ENCODE data around the gene LMAN1. TPM values are rescaled to one million over a fixed set of nuclear protein-coding genes. Genes with fewer than 3 reads are reported as not detected.

The LMAN1 gene
- total RNA-seq, 1 experiment from 2014 or later = 77.3 TPM

DNA sequence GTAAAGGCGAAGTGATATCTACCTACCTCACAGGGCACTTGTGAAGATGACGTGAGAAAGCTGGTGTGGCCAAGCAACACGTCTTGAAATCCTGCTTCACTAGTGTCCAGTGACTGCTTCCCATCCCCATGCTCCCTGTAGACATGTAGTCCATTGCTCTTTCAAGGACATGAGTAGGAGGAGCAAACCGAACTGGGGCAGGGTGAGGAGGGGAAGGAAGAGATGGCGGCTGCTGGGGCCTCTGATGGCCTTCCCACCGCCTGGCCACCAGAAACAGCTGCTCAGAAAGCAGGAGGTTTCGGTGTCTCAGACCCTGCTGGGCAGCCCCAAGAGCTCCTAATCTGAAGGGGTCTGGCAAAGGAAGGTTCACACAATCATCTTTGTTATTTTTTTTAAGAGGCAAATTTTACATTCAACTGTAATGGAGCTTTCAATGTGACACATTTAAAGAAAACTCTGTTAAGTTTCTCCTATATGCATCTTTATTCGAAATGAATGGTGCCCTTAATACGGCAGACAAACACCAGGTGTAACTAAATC, 55.3 kb downstream of the LMAN1 start (continued):
- TF ChIP-seq ATF6 (CRISPR knock-in tag; IDR thresholded peaks at IDR 0.05) = no peak

GRCh38 chr18:59303006-59303405, 56.1 kb downstream of the LMAN1 start:
- no peak overlapping the region for H3K4me3 Mint-ChIP-seq
- peaks cover 34% of the 10 kb centered on the region for H3K27me3 Mint-ChIP-seq (ENCODE audit: low read depth)
- H3K4me1 Mint-ChIP-seq = no peaks in the 10 kb centered on the region
- no peak overlapping the region for H3K27ac Mint-ChIP-seq
- no peaks in the 10 kb centered on the region for H3K9me3 Mint-ChIP-seq
- no peaks in the 10 kb centered on the region for H3K36me3 Mint-ChIP-seq
- ATAC-seq (no peak), DNase-seq (ENCODE audit: low spot score) (no peak)
- no peak for TF ChIP-seq HMGA2 (CRISPR knock-in tag; IDR thresholded peaks at IDR 0.05)
- no peak for TF ChIP-seq ZNF263 (CRISPR knock-in tag; IDR thresholded peaks at IDR 0.05; ENCODE audit: low read depth)
- TF ChIP-seq, protein P1, sequence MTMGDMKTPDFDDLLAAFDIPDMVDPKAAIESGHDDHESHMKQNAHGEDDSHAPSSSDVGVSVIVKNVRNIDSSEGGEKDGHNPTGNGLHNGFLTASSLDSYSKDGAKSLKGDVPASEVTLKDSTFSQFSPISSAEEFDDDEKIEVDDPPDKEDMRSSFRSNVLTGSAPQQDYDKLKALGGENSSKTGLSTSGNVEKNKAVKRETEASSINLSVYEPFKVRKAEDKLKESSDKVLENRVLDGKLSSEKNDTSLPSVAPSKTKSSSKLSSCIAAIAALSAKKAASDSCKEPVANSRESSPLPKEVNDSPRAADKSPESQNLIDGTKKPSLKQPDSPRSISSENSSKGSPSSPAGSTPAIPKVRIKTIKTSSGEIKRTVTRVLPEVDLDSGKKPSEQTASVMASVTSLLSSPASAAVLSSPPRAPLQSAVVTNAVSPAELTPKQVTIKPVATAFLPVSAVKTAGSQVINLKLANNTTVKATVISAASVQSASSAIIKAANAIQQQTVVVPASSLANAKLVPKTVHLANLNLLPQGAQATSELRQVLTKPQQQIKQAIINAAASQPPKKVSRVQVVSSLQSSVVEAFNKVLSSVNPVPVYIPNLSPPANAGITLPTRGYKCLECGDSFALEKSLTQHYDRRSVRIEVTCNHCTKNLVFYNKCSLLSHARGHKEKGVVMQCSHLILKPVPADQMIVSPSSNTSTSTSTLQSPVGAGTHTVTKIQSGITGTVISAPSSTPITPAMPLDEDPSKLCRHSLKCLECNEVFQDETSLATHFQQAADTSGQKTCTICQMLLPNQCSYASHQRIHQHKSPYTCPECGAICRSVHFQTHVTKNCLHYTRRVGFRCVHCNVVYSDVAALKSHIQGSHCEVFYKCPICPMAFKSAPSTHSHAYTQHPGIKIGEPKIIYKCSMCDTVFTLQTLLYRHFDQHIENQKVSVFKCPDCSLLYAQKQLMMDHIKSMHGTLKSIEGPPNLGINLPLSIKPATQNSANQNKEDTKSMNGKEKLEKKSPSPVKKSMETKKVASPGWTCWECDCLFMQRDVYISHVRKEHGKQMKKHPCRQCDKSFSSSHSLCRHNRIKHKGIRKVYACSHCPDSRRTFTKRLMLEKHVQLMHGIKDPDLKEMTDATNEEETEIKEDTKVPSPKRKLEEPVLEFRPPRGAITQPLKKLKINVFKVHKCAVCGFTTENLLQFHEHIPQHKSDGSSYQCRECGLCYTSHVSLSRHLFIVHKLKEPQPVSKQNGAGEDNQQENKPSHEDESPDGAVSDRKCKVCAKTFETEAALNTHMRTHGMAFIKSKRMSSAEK (CRISPR knock-in tag; IDR thresholded peaks at IDR 0.05; ENCODE audit: borderline replicate concordance) = no peak
- TF ChIP-seq ERG (CRISPR knock-in tag; IDR thresholded peaks at IDR 0.05) = no peak
- TF ChIP-seq FOXP1 (CRISPR knock-in tag; IDR thresholded peaks at IDR 0.05; ENCODE audit: borderline replicate concordance) = no peak
- no peak for TF ChIP-seq AFF4 (CRISPR knock-in tag; IDR thresholded peaks at IDR 0.05; ENCODE audit: borderline replicate concordance)
- no peak for TF ChIP-seq NFYB (CRISPR knock-in tag; conservative IDR thresholded peaks at IDR 0.05; ENCODE audit: low read depth)
- TF ChIP-seq ATF1 (CRISPR knock-in tag; IDR thresholded peaks at IDR 0.05) = no peak
- TF ChIP-seq AR (CRISPR knock-in tag; IDR thresholded peaks at IDR 0.05) = no peak
- TF ChIP-seq, protein P2, sequence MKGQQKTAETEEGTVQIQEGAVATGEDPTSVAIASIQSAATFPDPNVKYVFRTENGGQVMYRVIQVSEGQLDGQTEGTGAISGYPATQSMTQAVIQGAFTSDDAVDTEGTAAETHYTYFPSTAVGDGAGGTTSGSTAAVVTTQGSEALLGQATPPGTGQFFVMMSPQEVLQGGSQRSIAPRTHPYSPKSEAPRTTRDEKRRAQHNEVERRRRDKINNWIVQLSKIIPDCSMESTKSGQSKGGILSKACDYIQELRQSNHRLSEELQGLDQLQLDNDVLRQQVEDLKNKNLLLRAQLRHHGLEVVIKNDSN (CRISPR knock-in tag; IDR thresholded peaks at IDR 0.05) = no peak
- no peak for TF ChIP-seq GTF2I (CRISPR knock-in tag; conservative IDR thresholded peaks at IDR 0.05)
- no peak for TF ChIP-seq IRF1 (CRISPR knock-in tag; IDR thresholded peaks at IDR 0.05)
- no peak for TF ChIP-seq CBFB (CRISPR knock-in tag; IDR thresholded peaks at IDR 0.05; ENCODE audit: low read depth)
- TF ChIP-seq TP53 (CRISPR knock-in tag; IDR thresholded peaks at IDR 0.05) = no peak
- no peak for TF ChIP-seq ZNF138 (CRISPR knock-in tag; conservative IDR thresholded peaks at IDR 0.05)
- no peak for TF ChIP-seq CREM (CRISPR knock-in tag; IDR thresholded peaks at IDR 0.05)
- TF ChIP-seq PRRX2 (CRISPR knock-in tag; IDR thresholded peaks at IDR 0.05) = no peak
- TF ChIP-seq GRHL2 (CRISPR knock-in tag; IDR thresholded peaks at IDR 0.05; ENCODE audit: insufficient replicate concordance, severe bottlenecking) = no peak
- TF ChIP-seq, protein P3, sequence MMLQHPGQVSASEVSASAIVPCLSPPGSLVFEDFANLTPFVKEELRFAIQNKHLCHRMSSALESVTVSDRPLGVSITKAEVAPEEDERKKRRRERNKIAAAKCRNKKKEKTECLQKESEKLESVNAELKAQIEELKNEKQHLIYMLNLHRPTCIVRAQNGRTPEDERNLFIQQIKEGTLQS (CRISPR knock-in tag; conservative IDR thresholded peaks at IDR 0.05) = no peak
- ChIA-PET POLR2A (no interaction called here), CTCF (interaction anchor here (0.9 to 3.2 kb wide), 3 partner anchors 29 to 99 kb away, joined by 3 to 13 read pairs (median 8); no protein-coding TSS in a partner anchor)

All from WTC11 (cell line).